GM21528 (cell line): ENCODE results near the gene MARVELD3.
"Not testable (repeated sequence)": the region's sequence is repeated elsewhere in the genome, so short reads cannot be mapped to it uniquely, and the experiment has no call there.

Experiments
- ATAC-seq: cut with Tn5 transposase; IDR thresholded peaks from one replicate; pipeline ENCODE4 v1.9.1; 2021; ENCODE audit warnings: mild to moderate bottlenecking, moderate library complexity; ENCODE audit not compliant: unreplicated experiment, low FRiP score

MARVELD3 gene

DNA sequence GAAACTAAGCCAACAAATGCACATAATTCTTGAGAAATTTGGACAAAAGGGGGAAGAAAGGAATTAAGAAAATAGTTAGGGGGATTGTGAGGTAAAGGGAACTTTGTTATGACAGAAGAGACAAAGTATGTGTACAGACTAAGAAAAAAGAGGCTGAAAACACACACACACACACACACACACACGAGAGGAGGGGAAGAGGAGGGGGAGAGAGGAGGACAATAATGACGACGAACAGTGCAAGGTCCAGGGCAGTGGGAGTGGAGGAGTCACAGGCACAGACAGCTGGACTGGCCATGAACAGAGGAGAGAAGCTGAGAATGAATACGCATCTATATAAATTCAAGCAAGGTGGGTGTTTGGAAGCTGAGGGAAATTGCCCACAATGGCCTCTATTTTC is 44.6 kb downstream of the MARVELD3 start:
- ATAC-seq = no peak

DNA sequence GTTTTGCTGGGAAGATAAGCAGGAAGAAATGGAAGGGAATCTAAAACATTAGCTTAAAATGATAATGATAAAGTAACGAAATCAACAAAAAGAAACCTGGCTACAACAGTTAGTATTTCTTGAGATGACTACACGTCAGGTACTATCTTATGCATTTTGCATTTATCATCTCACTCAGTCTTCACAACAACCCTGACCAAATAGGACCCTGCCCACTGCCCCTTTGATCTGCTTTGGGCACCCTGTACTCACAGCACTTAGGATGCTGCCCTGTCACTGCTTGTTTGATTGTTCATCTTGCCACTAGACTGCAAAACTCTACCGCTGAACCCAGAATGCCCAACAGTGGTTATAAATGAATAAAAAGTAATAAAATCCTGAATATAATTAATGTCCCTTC is 45.2 kb downstream of the MARVELD3 start:
- no peak for ATAC-seq

DNA sequence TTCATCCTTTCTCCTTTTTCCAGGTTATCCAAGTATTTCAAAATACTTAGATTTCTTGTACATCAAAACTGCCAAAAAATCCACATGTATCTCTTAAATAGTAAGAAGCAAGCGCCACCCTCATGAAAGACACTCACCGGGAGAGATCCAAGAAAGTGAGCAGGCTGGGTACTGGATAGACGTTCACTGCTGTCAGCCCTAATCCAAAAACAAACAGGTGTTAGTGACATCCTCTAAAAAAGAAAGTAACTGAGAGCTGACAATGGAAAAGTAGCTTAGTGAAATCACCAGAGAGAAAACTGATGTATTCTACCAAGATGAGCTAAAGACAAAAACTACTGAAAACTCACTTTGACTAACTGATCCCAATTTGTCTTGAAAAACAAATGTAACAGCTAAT is 46.1 kb downstream of the MARVELD3 start:
- no peak for ATAC-seq

DNA sequence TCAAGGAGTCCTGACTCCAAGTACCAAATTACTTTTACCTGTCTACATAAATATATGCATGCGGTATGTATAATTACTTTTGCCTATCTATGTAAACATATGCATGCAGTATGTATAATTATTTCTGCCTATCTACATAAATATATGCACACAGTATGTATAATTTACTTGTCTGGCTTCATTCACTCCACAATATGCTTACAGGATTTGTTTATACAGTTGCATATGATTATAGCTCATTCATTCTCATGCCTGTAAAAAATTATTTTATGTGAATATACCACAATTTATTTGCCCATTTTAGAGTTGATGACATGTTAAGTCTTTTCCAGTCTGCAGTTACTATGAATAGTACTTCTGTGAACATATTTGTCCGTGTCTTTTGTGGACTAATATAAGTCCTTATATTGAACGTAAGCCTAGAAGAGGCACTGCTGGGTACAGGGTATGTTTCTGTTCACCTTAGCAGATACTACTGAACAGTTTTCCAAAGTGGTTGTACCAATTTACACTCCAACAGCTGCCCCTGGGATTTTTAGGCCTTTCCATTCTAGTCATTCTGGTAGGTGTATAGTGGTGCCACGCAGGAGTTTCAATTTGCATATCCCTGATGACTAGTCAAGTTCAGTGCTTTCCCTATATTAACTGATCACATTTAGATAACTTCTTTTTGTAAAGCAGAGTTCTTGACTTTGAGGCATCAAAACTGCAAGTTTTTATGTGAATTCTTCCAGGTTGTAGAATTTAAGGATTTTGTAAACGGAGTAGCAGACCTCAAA is 47.0 kb downstream of the MARVELD3 start:
- no peak for ATAC-seq

DNA sequence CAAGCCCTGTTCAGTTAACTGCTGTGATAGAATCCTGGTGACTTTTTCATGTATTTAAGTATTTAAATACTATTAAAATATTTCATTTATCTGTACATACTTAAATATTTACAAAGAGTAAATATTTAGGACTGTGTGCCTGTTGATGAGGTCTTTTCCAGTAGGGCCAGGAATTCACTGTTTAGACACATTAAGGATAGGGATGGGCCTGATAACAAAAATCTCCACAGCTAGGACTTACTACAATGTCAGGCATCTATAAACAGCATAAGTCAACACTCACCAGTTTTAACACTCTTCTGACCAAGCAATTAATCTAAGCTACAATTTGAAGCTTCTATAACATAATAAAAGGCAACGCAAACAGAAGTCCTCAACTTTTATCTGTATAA is 47.6 kb downstream of the MARVELD3 start:
- no peak for ATAC-seq

DNA sequence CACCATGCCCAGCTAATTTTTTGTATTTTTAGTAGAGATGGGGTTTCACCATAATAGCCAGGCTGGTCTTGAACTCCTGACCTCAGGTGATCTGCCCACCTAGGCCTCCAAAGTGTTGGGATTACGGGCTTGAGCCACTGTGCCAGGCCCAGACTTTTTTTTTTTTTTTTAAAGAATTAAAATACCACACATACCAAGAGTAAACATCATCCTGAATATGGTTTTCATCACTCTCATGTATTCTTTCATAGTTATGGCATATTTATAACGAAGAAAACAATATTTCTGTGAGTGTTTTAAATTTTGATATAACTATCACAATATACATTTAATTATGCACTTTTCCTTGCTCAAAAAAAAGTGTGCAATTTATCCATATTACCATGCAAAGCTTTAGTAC is 48.2 kb downstream of the MARVELD3 start:
- ATAC-seq = no peak

DNA sequence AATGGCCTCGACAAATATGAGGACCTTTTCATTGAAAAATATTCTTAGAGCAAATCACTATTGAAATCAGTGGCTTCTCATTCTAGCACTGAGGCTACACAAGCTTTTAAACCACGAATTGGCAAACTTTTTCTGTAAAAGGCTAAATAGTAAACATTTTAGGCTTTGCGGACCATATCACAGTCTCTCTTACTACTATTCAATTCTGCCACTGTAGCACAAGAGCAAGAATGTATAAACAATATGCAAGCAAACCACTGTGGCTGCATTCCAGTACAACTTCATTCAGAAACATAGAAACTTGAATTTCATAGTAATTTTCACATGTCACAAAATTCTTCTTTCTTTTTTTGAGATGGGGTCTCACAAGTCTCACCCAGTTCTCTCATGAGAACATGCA is 49.4 kb downstream of the MARVELD3 start:
- no peak for ATAC-seq

DNA sequence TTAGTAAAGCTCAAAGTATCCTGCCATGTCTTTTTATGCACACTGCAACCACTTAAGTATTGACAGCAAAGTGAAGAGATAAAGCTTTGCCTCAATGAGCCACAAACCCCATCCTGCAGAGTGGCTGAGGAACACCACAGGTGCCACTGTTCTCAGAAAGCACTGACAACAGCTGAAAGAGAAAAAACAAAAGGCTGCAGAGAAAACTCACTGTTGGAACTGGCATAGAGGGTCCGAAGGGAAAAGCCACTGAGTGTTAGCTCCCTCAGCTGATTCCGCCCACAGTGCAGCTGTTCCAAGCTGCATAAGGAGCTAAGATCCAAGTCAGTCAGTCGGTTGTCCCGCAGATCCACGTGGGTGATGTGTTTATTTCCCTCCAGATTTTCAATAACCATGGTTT is 50.3 kb downstream of the MARVELD3 start:
- ATAC-seq = no peak

DNA sequence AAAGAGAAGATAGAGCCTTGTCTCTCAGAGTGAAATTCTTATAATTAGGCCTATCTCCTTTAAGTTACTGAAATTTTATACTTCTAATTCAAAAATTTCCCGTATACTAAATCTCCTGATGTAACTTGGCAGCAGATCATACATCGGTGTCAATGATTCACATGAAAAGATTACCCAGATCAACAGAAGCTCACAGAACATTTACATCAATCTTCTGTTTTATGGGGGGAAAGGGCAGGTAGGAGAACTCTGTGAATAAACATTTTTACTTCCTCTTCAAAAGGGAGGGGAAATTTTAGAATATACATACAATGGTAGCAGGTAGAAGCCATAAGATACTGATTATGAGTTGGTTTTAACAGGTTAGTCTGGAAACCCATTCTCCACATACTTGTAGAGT is 55.4 kb downstream of the MARVELD3 start:
- no peak for ATAC-seq

DNA sequence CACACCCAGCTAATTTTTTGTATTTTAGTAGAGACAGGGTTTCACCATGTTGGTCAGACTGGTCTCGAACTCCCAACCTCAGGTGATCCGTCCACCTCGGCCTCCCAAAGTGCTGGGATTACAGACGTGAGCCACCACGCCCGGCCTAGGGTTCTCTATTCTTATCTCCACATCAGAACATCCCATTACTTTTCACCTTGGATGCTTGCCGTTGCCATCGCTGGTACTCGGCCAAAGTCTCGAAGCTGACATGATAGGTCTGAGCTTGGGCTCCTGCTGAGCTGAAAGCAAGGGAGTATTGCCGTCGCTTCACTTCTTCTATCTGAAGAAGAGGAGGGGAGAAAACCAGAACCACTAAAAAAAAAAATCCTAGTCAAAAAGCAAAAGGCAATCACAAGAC is 58.3 kb downstream of the MARVELD3 start:
- ATAC-seq = not testable (repeated sequence)
